NCI-H1105 treated with DMSO at 0.1 percent for 48 hours (cell line): ENCODE data around the gene BCAS3.
"Not testable (repeated sequence)": the region's sequence is repeated elsewhere in the genome, so short reads cannot be mapped to it uniquely, and the experiment has no call there.

Source experiments
- DNase-seq: peaks from one replicate; lab custom pipeline; 2025; lab: John Stamatoyannopoulos, UW

Gene BCAS3

GRCh38 chr17:61230972-61231820 is 553.5 kb downstream of the BCAS3 start:
- DNase-seq: no peak

- no peak for DNase-seq
These were observed 555.2 kb downstream of the BCAS3 start for GRCh38 chr17:61232871-61233270.

- DNase-seq: no peak
These were observed 556.5 kb downstream of the BCAS3 start for GRCh38 chr17:61233991-61234750.

- DNase-seq: no peak
These were observed 557.6 kb downstream of the BCAS3 start for GRCh38 chr17:61235001-61235826.

GRCh38 chr17:61235827-61236197 is 558.2 kb downstream of the BCAS3 start:
- no peak for DNase-seq

GRCh38 chr17:61237275-61237674 is 559.6 kb downstream of the BCAS3 start:
- no peak for DNase-seq

- no peak for DNase-seq
These were observed 560.8 kb downstream of the BCAS3 start for GRCh38 chr17:61238455-61238933.

GRCh38 chr17:61239327-61239726 is 561.7 kb downstream of the BCAS3 start:
- no peak for DNase-seq

- no peak for DNase-seq
These were observed 562.3 kb downstream of the BCAS3 start for GRCh38 chr17:61239953-61240352.

GRCh38 chr17:61240851-61241468 is 563.3 kb downstream of the BCAS3 start:
- DNase-seq: no peak

GRCh38 chr17:61244988-61245387 is 567.3 kb downstream of the BCAS3 start:
- not testable (repeated sequence) for DNase-seq

GRCh38 chr17:61245706-61246135 is 568.1 kb downstream of the BCAS3 start:
- no peak for DNase-seq

- DNase-seq: peak; percentile 42
These were observed 569.8 kb downstream of the BCAS3 start for GRCh38 chr17:61247439-61247838.

GRCh38 chr17:61248399-61248798 is 570.7 kb downstream of the BCAS3 start:
- DNase-seq: no peak

GRCh38 chr17:61249649-61250299 is 572.1 kb downstream of the BCAS3 start:
- no peak for DNase-seq

- no peak for DNase-seq
These were observed 572.8 kb downstream of the BCAS3 start for GRCh38 chr17:61250335-61250890.

- DNase-seq: no peak
These were observed 574.6 kb downstream of the BCAS3 start for GRCh38 chr17:61251939-61252865.

- DNase-seq: no peak
These were observed 575.7 kb downstream of the BCAS3 start for GRCh38 chr17:61253362-61253761.

GRCh38 chr17:61253937-61254574 is 576.4 kb downstream of the BCAS3 start:
- no peak for DNase-seq
